DMS114 treated with DMSO at 0.1 percent for 48 hours (cell line): Measurements from ENCODE around the gene CSMD2.

Experiments used
- DNase-seq: peaks from one replicate; lab custom pipeline; 2025; ENCODE audit not compliant: unreplicated experiment; lab: John Stamatoyannopoulos, UW

The CSMD2 gene

DNA sequence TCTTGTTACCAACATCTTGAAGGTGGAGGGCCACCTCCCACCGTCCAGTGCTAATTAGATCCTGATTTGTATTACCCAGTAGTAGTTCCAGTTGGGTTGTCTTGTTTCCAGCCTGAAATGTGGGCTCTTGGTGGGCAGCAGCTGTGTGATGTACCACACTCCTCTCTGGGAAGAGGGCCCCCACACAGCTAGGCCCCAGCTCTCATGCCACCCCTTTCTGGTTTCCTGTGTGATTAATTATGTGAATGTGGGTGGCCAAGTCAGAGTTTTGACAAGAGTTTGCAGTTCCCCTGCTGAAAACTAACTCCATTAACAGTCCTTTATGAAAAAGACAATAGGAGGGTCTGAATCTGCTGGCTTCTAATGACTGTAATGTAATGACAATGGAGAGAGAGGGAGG is 297.3 kb downstream of the CSMD2 start:
- no peak for DNase-seq

DNA sequence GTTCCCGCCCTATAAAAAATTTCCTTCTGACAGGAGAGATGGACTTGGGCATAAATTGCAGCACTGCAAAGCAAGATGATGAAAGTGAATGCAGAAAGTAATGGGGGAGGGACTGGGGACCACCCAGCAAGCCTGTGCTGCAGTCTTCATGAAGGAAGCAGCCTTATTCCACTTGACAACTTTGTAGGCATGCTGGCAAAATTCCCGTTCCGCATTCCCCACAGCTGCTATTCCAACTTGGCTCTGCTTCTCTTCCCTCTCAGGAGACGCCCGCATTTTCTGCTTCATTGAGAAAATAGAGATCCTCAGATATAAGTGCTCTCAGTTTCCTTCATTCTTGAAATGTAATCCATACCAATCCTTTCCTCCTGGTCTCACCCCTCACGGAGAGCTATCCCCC is 298.7 kb downstream of the CSMD2 start:
- DNase-seq: no peak

DNA sequence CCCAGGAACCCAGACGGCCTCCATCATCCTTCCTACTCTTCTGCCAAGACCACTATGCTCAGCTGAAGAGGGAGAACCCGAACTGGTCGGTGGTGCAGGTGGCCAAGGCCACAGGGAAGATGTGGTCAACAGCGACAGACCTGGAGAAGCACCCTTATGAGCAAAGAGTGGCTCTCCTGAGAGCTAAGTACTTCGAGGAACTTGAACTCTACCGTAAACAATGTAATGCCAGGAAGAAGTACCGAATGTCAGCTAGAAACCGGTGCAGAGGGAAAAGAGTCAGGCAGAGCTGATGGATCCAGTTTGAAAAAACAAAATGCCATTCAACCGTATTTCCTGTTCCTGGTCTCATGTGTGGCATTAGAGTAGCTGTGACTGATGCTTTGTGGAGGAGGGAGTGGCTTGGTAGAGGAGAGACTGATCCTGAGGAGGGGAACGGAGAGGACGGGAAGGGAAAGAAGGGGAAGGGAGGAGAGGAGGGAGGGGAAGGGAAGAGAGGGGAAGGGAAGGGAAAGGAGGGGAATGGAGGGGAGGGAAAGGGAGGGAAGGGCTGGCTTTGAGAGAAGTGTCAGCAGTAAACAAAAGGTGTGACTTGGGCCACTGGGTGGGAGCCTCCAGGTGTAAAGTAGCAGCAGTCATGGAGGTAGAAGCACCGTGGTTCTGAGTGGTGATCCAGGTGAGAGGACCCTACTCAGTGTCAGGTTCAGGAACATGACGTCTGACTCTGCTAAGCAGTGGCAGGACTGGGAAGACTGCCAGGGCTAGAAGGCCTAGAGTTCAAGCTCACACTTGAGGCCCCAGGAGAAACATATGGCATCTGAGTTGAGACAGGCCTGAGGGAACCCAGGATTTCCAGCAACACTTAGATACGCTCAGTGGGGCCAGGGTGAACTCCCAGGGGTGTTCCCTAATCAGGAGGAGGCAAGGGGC is 300.3 kb downstream of the CSMD2 start:
- no peak for DNase-seq

DNA sequence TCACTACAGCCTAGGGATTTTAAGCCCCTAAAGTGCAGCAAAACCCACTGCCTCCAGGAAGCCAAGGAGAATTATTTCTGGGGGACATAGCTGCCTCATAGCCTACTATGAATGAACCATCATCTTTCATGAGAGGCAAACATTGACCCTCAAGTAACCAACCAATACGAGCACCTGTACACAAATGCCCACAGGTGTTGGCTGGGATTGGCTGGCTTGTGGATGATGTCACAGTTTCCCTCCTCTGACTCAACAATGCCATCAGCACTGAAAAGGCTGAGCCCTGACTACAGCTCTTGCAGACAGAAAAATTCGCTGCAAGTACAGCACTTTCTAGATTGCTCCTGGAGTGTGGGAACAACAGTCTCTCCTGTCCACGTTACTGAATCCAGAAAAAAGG is 301.3 kb downstream of the CSMD2 start, which contains the start of gene HMGB4:
HMGB4 (plus strand) TSS at position 301 of the 400 bp plus-strand sequence. CDS start 113 bp downstream, outside the sequence.
- DNase-seq: no peak

DNA sequence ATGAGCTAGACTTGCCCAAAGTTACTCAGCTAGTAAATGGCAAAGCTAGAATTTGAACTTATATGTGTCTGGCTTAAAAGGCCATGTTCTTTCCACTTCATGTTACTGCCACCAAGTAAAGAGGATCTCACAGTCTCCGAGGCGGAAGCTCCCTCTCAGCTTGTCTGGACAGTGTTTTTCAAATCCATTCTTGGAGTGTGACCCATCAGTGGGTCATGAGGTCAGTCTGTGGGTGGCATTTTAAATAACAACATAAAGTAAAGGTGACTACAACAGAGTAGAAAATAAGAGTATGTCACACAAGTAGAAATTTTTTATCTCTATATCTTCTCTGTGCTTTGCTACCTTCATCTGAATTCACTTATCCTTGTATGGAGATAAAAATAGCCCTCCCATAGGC is 304.4 kb downstream of the CSMD2 start:
- no peak for DNase-seq

DNA sequence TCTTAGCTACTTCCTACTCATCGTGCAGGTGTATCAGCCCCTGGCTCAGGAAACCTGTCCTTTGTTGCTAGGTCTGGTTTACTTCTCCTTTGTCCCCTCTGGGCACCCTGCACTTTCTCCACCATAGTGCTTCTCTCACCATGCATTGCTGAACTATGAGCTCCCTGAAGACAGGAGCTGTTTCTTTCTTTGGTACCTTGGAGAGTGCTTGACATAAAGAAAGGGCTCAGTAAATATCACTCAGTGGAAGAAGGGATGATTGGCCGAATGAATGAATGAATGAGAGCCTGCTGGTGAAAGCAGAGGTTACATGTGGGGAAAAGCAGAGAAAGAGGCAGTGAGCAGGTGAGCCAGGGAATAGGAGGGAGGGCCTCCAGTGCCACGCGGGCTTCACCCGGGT is 310.9 kb downstream of the CSMD2 start:
- DNase-seq: no peak

DNA sequence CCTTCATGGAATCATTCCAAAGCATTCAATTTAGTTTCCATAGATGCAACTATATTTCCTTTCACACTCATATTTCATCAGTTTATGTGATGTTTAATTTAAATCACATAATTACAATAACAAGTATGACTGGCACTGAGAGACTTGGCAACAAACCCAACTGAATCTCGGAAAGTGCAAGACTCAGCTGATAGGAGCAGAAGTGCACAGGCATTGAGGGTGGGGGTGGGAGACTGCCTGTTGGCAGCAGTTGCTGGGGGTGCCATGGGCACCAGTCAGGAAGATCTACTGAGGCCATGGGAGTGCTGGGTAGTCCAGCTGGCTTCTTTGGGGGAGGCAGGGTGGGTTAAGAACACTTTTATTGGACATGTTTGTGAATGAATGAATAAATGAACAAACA is 311.6 kb downstream of the CSMD2 start:
- no peak for DNase-seq

DNA sequence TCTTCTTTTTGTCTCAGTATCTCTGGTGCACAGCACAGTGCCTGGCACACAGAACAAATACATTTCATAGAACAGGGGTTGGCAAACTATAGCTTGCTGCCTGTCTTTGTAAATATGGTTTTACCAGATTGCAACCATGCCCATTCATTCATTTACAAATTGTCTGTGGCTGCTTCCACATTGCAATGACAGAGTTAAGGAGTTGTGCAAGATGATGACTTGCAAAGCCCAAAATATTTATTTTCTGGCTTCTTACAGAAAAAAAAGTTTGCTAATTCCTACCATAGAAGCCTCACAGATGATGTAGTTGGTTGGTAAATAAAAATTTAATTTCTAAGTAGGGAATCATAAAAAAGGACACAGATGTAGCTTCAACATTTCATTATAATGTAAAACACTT is 312.3 kb downstream of the CSMD2 start:
- DNase-seq: no peak

DNA sequence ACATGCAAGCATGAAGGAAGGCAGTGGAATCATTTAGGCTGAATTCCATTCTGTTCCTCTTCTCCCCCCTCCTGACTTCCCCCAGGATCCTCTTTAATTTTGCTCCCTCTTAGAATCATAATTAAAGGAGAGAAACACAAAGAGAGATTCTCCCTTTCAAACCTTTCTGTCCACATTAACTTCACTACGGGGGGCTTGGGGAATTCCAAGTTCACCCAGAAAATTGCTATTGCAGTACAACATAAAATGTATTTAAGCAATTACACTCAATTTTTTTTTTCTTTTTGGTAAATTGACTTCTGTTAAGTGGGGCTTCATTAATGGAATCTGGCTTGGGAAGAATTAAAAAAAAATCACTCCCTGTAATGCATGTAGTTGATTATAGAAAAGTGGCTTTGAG is 314.5 kb downstream of the CSMD2 start:
- DNase-seq: no peak

DNA sequence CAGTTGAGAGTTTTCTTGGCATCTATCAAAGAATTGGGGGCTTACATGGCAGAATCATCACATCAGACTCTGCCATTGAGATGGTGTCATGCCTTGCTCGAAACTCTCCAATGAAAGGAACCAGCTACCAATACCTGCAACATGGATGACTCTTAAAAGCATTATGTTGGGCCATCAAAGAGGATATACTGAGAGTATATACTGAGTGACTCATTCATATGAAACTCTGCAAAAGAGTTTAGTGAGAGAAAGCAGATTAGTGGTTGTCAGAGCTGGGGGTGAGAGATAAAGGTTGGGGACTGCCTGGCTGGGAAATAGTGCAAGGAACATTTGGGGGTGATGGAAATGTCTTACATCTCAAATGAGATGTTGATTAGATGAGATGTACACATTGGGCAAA is 315.8 kb downstream of the CSMD2 start:
- DNase-seq: no peak

DNA sequence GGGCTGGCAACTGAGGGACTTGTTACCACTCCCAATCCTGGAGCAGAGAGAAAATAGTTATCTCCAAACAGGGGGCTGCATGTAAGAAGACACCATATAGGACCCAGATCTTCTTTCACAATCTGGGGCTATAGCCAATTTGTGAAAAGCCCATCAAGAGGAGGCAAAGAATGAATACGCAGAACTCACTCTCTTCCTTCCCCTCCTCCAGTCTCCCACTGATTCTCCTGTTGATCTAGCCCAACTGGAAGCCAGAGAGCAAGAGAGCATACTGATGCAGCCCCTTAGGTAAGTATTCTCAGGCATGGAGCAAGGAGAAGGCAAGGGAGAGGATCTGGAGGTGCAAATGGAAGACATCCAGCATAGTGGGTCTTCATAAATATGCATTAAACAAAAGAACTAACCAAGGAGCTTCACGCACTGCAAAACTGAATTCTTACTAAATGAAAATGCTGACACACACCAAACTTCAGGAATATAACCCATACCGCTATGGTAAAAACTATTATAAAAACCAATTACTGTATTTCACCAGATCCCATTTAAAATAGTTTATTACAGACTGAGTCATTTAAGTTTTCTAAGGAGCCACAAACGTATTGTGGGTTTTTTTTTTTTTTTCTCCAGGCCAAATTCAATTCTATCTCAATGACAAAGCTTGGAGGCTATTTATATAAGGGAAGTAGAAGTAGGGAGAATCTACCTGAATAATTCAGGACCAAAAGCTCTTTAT is 316.7 kb downstream of the CSMD2 start:
- no peak for DNase-seq

DNA sequence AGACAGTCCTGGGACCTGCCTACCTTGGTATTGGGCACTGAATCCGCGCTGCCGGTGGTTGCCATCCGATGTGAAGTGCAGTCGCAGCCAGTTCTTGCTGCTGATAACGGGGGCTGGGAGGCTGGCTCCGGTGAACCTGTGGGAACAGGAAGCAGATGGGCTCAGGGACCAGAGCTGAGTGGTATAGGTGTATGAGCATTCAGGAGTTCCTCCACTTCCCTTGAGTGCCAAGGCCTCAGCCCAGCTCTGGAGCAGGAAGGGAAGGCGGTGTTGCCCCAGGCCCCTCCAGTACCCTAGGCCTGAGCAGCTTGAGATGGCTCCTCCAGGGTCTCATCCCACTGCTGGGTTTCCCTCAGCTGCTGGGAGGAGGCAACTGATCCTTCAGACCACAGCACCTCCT is 318.2 kb downstream of the CSMD2 start:
- no peak for DNase-seq

DNA sequence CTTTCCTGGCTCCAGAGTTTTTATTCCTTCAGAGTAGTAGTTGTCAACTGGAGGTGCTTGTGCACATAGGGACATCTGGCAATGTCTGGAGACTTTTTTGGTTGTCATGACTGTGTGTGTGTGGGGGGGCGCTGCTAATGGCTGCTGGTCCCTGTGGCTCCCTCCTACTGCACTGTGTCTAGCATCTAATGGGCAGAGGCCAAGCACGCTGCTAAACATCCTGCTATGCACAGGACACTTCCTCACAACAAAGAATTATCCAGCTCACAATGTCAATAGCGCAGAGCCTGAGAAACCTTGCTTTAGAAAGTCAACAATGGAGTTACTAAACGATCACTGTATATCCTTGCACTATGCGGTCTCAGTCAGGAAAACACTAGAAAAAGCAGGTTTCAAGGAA is 320.9 kb downstream of the CSMD2 start:
- DNase-seq: no peak

DNA sequence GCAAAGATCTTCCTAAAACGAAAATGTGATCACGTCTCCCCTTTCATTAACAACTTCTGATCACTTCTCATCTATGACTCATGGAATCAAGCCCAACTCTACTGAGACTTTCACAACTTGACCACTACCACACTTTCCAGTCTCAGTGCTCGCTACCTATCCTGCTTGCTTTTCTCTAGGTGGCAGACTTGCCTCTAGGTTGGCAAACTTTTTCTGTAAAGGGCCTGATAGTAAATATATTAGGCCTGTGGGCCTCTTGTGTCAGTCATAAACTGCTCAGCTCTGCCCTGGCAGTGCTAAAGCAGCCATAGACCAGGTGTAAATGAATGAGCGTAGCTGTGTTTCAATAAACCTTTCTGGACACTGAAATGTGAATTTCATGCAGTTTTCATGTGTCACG is 322.7 kb downstream of the CSMD2 start:
- DNase-seq: no peak

DNA sequence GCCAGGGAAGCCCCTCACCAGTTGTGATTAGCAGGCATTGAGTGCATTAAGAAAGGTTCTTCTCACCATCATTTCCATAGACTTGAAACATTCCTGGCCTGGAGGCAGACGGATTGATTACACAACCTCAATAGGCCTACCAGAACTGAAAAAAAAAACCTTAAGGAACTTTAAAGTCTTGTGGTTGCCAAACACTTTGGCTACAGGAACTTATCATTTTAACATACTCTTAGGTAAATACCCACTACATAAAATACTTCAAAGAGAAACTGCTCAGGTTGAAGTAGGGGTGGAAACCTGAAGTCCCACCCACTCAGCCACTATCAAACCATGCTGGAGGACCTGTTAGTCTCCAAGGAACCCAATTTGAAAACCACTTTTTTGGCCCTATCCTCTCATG is 323.5 kb downstream of the CSMD2 start:
- DNase-seq: no peak

DNA sequence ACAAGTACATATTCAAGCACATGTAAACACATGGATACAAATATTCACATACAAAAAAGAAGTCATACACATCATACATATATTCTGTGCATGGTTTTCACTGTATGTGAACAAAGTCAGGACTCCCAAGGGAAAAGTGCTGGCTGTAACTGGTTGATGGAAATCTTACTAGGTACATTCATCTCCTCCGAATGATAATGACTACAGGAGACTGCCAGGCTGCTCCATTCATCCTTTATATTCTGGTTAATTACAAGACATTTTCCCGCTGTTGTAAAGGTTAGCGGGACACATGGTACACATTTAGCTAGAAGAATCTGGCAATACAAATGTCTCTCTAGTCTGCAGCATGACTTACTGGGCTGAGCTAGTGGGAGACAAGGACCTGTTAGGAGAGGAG is 327.4 kb downstream of the CSMD2 start:
- no peak for DNase-seq

DNA sequence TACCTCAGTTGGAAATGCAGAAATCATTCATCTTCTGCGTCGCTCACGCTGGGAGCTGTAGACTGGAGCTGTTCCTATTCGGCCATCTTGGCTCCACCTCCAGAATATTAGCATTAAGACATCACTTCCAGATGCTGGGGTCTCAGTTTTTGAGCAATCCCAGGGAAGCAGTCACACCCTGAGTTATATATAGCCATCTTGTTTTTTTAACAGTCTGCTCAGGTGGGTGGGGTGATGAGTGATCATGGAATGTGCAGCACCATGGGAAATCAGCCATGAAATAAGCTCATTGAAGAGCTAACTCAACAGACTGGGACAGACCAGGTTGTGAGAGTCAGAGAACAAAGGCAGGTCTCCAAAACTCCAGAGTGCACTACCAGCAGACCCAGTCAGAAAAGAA is 328.1 kb downstream of the CSMD2 start:
- DNase-seq: no peak

DNA sequence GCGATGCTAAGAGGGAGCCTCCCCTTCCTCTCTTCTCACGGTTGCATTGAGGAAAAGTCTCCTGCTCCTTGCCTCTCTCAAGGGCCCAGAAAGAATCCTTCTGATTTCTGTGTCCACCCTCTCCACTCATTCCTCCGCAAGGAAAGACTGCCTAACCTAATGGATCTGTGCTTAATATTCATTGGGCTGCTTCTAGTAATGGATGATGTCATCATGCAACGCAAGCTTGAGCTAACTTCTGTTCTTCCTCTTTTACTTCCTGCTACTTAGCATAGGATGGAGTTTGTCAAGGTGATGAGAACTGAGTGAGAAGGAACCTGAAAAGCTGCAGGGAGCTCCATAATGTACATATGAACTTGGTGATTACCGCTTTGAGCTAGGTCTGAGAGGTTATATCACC is 336.4 kb downstream of the CSMD2 start:
- DNase-seq: no peak

DNA sequence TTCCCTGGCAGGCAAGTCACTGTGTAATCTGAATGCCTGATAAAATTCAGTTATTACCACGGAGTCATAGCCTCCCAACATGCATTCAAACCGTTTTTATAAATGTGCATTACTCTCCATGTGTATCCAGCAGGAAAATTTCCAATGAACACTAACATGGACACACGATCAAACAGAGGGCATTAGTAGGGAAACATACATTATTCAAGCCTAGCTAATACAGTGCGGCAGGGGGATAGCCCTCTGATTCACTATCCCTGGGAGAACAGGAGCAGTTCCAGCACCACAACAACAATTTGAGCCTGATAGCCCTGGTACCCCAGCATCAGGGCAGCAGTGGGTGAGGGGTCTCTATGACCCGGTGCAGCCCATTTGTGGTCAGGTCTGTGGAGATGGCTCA is 337.0 kb downstream of the CSMD2 start:
- DNase-seq: no peak

DNA sequence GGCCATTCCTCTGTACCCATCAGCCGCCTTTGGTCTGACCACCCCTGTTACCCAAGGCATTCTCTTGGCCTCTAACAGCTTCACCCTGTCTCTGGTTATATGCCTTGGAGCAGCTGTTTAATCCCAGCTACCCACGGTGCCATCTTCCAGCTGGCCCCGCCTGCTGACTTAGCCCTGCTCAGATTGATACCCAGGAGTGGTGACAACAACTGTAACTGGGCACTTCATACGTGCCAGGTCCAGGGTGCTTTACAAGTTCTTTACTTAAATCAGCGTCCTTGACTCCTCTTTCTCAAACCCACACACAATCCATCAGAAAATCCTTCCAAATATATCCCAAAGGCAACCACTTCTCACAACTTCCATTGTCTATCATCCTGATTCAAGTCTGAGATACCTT is 338.3 kb downstream of the CSMD2 start:
- DNase-seq: no peak

DNA sequence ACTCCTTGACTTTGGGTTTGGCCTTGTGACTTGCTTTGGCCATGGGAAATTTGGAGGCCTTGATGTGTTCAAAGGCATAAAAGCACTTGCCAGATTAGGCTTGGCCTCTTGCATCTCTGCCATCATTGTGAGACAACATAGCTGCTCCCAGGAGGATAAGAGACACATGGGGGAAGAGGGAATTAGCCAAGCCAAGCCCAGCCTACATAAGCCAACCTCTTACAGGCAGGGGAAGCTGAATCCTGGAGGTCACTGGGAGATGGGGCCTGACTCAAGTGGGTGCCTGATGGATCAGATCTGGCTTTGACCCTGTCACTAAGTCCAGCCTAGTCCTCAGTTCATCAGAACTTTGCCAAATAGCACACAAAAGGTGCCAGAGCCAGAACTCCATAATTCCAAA is 338.7 kb downstream of the CSMD2 start:
- no peak for DNase-seq

DNA sequence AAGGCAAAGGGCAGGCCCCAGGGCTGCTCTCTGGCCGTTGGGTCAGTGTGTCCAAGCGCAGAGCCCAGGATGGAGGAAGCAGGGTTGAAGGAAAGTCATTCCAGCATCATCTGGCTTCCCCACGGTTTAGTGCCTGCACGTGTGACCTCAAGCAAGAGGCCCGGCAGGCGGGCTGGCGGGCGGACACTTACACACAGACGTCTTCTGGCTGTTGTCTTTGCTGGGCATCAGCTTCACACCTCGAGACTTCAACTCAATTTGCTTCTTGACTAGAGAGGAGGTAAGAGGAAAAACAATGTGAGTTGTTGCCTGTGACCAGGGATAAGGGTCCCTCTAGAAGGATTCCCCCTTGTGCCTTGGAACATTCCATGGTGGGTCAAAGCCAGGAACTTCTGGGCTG is 339.5 kb downstream of the CSMD2 start:
- DNase-seq: no peak
